GM18907 (cell line): ENCODE results near the gene INPP5B.
"Not testable (repeated sequence)": the region's sequence is repeated elsewhere in the genome, so short reads cannot be mapped to it uniquely, and the experiment has no call there.

ENCODE experiments used
- ATAC-seq: cut with Tn5 transposase; IDR thresholded peaks from one replicate; pipeline ENCODE4 v1.9.1; 2021; ENCODE audit warnings: mild to moderate bottlenecking, moderate library complexity; ENCODE audit not compliant: unreplicated experiment

The INPP5B gene

DNA sequence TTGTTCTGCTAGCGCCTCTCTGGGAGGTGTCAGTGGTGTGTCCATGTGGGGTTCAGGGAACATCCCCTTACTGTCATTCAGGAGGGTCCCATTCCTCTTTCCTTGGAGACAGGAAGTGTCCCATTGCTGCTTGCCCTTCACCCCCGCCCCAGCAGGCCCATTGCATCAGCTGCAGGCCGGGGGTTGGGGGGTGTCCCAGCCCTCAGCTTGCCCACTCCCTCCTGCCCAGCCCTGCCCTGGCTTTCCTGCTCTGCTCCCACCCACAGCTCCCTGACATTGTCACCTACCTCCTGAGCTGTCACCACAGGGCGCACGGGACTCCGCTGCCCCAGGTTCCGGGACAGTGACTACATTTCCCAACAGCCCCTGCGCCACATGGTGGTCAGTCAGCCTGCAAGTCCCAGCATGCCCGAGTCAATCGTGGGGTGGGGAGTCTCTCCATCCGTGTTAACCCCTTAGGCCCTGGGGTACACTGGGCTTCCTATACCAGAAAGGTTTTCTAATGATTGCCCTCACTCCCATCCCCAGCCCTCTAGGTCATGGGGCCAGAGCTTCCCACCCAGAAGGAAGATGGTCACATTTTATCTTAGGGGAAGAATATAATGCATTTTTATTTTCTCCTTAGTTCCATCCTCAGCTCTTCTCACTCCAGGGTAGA is at the start of gene INPP5B:
INPP5B (minus strand) TSS at position 351 of the 658 bp plus-strand sequence. CDS start 745 bp downstream, outside the sequence.
- ATAC-seq = peak; percentile 81

DNA sequence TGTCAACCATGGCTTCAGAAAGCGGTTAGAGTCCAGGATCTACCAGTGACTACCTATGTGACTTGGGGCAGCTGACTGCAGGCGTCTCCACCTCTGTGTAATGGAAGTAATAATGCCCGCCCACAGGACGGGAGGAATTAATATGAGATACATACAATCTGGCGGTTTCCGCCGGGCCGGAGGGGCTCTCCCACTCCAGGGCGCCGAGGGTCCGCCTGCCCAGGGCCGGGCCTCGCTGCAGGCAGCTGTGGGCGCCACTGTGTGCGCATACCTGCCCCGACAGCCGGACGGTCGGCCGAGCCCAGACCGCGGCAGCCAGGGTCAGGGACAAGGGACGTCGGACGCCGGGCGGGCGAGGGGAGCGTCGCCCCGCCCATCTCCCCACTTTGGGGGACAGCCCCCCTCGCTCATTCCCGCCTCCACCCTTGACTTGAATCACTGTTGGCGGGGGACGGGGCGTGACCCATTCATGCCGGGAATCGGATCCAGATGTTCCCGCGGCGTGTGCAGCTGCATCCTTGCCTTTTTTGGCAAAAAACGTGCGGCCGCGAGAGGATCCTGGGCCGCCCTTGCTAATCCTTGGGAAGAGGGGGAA is 49.0 kb upstream of the INPP5B start:
- ATAC-seq = no peak

DNA sequence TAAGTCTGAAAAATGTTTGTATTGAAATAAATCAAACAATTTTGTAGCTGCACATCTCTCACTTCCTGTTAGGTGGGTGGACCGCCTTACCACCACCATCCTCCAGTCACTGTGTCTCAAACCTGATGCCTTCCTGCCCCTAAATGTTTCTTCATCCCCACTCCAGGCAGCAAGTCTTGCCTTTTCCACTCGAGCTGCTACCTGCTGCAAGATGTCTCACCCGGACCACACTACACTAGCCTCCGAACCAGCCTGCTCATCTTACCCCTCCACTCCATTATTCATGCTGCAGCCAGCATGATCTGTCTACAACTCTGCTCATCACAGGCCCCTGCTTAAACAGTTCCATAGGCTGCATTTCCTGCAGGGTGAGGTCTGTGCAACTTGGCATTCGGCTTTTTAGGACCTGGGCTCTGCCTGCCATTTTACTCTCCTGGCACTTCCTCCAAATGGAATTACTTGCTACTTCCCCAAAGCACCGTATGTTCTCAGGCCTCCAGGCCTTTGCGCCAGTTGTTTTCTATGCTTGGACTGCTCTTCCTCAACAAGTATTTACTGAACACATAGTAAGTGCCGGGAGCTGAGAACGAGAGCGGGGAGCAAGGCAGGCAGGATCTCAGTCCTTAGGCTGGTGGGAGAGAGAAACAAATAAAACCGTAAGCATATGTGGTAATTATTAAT is 48.2 kb upstream of the INPP5B start:
- no peak for ATAC-seq

DNA sequence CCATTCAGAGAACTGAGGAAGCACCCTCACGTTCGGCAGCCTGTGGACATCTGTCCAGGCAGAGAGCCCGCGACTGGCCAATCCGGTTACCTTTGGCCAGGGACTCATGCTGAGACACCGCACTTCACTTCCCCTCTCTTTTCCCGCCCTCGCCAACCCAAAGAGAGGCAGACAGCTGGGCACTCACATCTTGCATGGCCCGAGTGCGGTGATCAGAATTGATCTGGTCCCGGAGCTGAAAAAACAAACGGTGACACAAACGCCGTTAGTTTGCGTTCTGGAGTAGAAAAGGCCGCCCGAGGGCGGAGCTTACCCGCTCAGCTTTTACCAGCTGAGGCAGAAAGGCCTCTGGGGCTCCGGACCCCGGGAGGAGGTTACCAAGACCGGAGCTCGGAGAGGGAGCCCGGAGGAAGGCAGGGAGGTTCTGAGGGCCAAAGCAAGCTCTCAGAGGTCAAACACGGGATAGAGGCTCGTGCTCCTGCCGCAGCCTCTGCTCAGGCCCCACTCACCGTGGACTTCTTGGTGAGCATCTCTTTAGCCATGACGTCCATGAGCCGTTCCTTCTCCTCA is 42.6 kb upstream of the INPP5B start:
- peak; percentile 36 for ATAC-seq

DNA sequence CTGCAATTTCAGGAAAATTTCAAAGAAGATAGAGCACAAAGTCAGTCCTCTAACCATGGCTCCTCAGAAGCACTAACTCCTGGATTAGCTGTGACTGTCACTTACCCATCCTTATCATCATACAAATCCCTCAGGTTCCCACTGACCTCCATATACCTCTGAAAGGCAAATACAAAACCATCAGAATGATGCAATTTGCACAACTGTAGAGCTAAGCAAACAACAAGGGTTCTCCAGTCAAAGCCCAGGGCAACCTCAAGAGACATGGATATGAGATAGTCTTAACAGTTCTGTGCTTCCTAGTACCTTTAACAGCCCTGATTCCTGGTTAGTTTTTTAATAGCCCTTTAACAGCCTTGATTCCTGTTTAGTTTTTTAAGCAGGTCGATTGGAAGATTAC is 40.8 kb upstream of the INPP5B start:
- ATAC-seq = no peak

DNA sequence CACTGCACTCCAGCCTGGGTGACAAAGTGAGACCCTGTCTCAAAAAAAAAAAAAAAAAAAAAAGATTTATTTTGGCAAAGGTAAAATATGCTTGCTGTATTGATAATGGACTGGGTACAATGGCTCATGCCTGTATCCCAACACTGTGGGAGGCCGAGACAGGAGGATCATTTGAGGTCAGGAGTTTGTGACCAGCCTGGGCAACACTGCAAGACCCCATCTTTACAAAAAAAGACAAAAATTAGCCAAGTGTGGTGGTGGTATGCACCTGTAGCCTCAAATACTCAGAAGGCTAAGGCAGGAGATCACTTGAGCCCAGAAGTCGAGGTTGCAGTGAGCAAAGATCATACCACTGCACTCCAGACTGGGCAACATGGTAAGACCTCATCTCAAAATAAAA is 36.7 kb upstream of the INPP5B start:
- ATAC-seq = no peak

DNA sequence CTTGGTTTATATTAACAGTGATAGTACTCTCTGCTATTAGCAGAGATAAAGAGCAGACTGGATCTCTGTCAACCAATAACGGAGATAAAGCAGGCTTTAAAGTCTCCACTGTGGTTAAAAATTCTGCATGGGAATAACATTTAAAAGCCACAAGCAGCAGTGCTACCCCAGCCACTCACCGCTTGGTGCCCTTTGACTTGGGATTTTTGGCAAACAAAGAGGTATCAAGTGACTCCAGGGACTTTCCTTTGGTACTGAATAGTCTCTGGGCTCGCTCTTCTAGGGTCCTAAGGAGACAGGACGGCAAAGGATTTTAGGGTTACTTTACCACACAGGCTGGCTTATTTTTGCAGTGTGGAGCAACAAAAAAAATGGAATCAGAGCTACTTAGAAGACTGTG is 31.7 kb upstream of the INPP5B start:
- no peak for ATAC-seq

DNA sequence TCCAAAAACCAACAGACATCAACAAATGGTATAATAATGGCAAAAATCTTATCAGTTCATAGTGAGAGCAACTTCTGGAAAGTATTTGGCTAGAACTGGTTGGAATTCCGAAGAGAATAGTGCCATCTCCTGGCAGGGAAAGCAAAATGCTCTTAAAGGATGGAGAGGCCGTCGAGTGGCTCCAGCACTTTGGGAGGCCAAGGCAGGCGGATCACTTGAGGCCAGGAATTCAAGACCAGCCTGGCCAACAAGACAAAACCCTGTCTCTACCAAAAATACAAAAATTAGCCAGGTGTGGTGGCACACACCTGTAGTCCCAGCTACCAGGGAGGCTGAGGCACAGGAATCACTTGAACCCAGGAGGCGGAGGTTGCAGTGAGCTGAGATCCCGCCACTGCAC is 28.2 kb upstream of the INPP5B start:
- ATAC-seq = not testable (repeated sequence)

DNA sequence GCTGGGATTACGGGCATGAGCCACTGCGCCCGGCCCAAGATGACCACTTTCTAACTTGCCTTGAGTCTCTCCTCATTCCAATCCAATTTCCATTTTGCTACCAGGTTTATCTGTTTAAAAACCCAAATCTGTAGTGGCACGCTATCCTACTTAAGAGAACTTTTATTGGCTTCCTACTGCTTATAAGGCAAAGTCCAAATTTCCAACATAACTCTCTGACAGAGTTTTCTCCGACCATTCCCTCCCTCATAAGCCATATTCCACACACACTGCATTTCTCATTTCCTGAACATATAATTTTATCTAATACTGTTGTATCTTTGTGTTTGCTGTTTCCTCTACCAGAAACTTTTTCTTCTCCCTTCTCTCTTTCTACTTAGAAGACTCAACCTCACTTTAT is 27.7 kb upstream of the INPP5B start:
- no peak for ATAC-seq

DNA sequence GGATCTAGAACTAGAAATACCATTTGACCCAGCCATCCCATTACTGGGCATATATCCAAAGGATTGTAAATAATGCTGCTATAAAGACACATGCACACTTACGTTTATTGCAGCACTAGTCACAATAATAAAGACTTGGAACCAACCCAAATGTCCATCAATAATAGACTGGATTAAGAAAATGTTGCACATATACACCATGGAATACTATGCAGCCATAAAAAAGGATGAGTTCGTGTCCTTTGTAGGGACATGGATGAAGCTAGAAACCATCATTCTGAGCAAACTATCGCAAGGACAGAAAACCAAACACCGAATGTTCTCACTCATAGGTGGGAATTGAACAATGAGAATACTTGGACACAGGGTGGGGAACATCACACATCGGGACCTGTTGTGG is 26.8 kb upstream of the INPP5B start:
- not testable (repeated sequence) for ATAC-seq

DNA sequence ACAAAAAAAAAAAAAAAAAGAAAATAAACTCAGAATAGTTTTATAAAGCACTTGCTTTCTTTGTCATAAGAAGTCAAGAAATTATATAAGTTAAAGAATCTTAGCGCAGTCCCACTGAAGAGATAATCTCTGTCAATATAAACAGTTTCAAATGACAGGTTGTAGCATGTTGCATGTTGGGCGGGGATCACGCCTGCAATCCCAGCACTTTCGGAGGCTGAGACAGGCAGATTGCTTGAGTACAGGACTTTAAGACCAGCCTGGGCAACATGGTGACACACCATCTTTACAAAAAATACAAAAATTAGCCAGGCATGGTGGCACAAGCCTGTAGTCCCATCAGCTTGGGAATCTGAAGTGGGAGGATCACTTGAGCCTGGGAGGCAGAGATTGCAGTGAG is 18.4 kb upstream of the INPP5B start:
- ATAC-seq = no peak

DNA sequence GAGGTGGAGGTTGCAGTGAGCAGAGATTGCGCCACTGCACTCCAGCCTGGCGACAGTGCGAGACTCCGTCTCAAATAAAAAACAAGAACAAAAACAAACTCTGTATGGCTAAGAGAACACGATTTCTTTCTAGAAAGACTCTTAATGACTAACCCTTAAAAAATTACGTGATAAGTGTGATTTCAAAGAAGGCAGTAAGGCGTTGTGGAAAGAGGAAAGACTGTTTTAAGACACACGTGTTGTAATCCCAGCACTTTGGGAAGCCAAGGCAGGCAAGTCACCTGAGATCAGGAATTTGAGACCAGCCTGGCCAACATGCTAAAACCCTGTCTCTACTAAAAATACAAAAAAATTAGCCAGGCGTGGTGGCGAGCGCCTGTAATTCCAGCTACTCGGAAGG is 17.3 kb upstream of the INPP5B start:
- ATAC-seq = not testable (repeated sequence)

DNA sequence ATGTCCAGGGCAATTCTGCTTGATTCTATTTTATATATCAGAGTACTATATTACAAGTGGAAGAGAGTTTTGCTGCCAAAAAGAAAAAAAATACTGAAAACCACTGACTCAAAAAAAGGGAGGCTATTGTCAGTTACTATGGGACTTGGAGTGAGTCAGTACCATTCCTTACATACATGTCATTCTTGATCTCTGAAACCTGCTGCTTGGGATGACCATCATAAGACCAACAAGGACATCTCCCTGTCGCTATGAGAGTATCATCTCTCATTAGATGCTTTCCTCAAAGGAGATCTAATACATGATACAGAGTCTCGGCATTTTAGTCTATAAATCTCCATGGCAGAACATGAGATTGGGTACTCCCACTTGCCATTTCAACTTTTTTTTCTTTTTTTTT is 11.8 kb upstream of the INPP5B start:
- ATAC-seq = no peak

DNA sequence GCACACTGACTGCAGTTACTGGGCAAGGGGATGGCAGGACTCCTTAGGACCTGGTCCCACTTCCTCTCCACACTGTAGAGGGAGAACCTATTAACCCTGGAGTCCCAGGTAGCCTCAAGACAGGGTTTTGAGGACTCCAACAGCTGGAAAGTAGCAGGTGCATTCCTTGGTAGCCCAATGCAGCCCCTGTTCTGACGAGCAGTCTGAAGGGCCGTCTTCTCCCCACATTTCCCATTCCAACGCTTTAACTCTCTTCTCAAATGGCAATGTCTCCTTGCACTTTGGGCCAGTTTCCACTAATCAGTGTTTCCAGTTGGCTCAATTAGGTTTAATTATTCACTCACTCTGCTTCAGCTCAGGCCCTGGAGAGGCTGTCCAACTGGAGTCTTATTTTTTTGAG is 8.8 kb upstream of the INPP5B start:
- no peak for ATAC-seq

DNA sequence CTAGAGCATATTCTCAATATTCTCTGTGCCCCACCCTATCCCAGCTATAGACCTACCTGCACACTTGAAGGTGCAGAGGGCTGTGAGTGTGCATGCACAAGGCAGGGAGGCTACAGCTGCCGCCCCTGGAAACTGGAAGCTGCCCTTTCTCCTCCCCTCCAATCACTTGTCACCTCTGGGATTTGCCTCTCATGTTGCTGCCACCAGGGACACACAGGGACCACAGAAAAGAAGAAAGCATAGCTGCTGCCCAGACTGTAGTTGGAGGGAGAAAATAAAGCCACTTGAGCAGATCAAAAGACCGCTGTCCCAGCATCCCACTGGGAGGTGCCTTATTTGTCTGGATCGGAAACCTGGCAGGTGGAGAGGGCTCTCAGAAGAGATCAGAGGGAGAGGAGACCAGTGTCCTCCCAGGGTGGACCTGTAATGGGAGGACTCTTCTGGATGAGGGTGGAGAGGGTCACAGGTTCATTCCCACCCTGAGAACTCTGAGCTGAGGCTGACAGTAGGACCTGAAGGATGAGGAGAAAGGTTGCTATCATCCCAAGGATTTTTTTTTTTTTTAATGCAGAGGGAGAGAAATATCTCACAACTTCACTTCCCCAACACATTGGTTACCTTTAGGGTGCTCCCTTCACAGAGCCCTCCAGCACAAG is 7.6 kb upstream of the INPP5B start:
- no peak for ATAC-seq

DNA sequence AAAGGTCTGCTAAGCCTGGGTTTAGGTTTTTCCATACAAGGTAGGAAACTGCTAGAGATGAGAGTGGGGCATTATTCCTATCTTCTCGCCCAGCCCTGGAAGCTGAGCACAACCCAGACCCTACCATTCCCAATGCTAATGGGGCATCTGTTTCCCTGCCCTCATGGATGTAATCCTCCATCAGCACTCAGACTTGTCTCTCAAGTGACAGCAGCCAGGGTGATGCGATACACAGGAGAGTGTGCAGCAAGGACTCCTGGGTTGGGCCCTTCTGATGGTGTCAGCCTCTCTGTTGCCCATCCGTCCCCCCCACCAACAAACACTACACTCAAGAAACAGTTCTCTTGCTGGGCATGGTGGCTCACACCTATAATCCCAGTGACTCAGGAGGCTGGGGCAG is 5.9 kb upstream of the INPP5B start:
- no peak for ATAC-seq

DNA sequence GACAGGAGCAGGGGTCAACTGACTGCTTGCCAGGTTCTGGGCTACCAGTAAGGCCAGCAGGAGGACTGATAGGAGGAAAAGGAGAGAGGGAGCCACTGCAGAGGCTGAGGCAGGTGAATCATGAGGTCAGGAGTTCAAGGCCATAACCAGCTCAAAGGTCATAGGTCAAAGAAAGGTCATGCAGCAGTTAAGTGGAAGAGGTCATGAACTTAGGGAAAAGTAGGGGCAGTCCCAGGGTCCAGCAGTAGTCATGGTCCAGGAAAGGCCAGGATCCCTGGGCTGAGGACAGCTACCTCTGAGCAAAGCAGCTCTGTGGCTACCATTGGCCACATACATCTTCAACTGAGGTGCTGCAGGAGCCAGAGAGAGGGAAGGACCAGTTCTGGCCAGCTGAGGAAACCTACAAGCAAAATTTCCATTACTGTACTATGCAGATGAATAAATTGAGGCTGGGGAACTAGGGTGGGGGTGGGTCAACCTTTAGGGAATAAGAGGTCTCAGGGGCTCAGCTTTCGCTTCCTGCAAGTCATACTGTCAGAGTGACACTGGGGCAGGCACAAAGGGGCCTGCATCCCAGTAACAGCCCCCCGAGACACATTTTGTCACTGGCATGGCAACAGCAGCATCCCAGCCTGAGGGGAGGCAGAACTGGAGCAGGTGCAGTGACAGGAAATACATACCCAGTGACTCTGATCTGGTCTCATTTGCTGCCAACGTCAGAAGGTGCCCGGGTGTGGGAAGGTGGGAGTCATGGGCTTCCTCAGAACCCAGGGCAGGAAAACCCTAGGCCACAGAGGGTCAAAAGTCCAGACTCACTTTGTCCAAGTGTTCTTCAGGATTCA is 5.2 kb upstream of the INPP5B start:
- no peak for ATAC-seq

DNA sequence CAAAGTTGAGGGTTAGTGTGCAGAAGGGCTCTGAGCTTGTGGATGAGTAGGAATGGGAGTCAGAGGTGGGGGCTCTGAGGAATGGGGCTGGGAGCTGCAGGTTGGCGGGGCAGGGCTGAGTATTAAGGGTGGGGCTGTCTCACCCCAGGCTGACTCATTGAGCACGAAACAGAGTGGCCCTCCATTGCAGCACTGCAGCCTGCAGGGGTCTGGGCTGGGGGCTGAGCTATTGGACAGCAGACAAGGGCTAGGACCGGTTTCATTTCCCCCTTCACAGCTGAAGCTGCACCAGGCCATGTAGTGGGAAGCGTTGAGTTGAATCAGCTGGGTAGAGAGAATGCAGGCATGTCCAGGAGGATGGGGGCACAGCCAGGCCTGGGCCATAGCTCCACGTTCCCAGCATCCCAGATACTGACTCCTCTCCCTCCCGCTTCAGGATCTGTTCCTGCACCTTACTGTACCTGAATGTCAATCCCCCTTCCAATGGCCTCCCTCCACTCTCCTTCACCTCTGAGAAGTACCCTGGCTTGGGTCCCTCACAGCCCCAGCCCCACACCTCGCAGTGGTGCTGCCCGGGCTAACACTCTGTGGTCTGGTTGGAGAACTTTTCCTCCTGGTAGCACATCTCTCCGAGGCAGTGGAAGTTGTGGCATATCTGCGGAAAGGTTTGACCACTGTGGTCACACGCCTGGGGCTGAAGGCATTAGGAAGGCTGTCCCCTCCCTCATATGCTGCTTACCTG is 4.4 kb upstream of the INPP5B start:
- ATAC-seq = no peak

DNA sequence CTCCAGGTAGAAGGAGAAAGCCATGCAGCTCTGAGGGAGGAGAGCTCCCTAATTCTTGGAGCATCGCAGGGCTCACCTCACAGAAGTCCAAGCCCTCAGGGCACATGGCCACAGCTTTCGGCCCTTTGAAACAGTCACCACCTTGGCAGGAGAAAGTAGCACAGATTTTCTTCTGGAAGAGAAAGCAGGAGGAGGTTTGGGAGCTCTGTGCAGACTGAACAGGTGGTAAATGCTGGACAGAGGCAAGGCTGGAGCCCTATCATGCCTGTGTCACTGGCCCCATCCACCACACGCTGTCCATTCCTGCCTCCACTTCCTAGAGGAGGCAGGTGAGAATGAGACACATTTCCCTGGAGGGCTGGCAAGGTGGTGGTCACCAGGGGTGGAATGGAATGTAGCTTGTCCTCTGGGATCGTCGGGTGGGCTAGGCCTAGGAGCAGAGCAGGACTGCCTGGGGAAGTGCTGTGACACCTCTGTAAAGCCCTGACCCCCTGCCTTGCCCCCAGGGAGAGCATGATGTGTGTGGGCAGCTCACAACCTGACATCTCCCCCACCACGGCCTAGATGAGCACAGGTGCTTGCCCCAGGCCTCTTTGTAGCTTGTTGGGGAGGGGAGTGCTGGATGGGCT is 2.8 kb upstream of the INPP5B start:
- ATAC-seq = no peak
